ENCODE results near the gene UNC93A.
"Not testable (repeated sequence)": the region's sequence is repeated elsewhere in the genome, so short reads cannot be mapped to it uniquely, and the experiment has no call there.

- TF ChIP-seq CTCF (conservative IDR thresholded peaks at IDR 0.05; ENCODE audit: low read depth, low read length); EZH2 (IDR thresholded peaks at IDR 0.05; ENCODE audit: borderline replicate concordance, low read depth, low read length, poor library complexity, severe bottlenecking): not testable (repeated sequence)
These were observed 12.8 kb upstream of the UNC93A start for GRCh38 chr6:167278173-167278940.

Data from A673 (cell line).